Measurements from ENCODE around the gene RIPOR3. TPM values are rescaled to one million over a fixed set of nuclear protein-coding genes. Genes with fewer than 3 reads are reported as not detected.

Gene RIPOR3
- total RNA-seq = 10 to 100 TPM in 1 of 4 donors, 1 to 10 TPM in 3; 1.8 to 12.7 (median 4.9) TPM

- peak within 1 kb of the TSS; percentile 18 for H3K4me3 ChIP-seq (ENCODE audit: low read depth, poor library complexity, severe bottlenecking)
- 10 to 17% methylated on average over 39 to 42 of the region's 42 CpGs for WGBS, 2 donors
- intact Hi-C loops (cut with DNase I; ENCODE audit: low total_unique reads) = no loop called here
- DNase-seq (ENCODE audit: low spot score in 2 of 2) = peak; percentile 21 to 87
- TF ChIP-seq POLR2A (IDR thresholded peaks at IDR 0.05) (no peak), CTCF (IDR thresholded peaks at IDR 0.05) (no peak)
These were observed at the start of gene RIPOR3 for GRCh38 chr20:50690650-50691572. Gene RIPOR3, minus strand, starts transcription at chr20:50691542. Its CDS starts 414 bp downstream, at chr20:50691128.

GRCh38 chr20:50737352-50737751 lies 46.0 kb upstream of the RIPOR3 start:
- TF ChIP-seq POLR2A (IDR thresholded peaks at IDR 0.05) (no peak), CTCF (IDR thresholded peaks at IDR 0.05) (no peak)
- WGBS, 2 donors = 89 to 93% methylated on average over 4 of the region's 4 CpGs
- H3K4me3 ChIP-seq (ENCODE audit: low read depth, poor library complexity, severe bottlenecking) = no peak overlapping the region
- peak in 1 of 2 donors; percentile 5 for DNase-seq (ENCODE audit: low spot score in 2 of 2)
- intact Hi-C loops (cut with DNase I; ENCODE audit: low total_unique reads) = no loop called here

- no peak overlapping the region for H3K4me3 ChIP-seq (ENCODE audit: low read depth, poor library complexity, severe bottlenecking)
- intact Hi-C loops (cut with DNase I; ENCODE audit: low total_unique reads) = no loop called here
- TF ChIP-seq POLR2A (IDR thresholded peaks at IDR 0.05) (no peak), CTCF (IDR thresholded peaks at IDR 0.05) (no peak)
- no peak for DNase-seq (ENCODE audit: low spot score in 2 of 2)
These were observed 44.5 kb upstream of the RIPOR3 start for GRCh38 chr20:50735813-50736212.

GRCh38 chr20:50734730-50735679 lies 43.7 kb upstream of the RIPOR3 start:
- DNase-seq (ENCODE audit: low spot score in 2 of 2) = peak in 1 of 2 donors; percentile 9
- H3K4me3 ChIP-seq (ENCODE audit: low read depth, poor library complexity, severe bottlenecking) = no peak overlapping the region
- intact Hi-C loops (cut with DNase I; ENCODE audit: low total_unique reads) = no loop called here
- no peak for TF ChIP-seq POLR2A (IDR thresholded peaks at IDR 0.05)
- TF ChIP-seq CTCF (IDR thresholded peaks at IDR 0.05) = no peak
- WGBS, 2 donors = 95 to 96% methylated on average over 9 of the region's 9 CpGs

- WGBS, 2 donors = 67 to 71% methylated on average over 1 of the region's 1 CpG
- H3K4me3 ChIP-seq (ENCODE audit: low read depth, poor library complexity, severe bottlenecking) = no peak overlapping the region
- no peak for DNase-seq (ENCODE audit: low spot score in 2 of 2)
- intact Hi-C loops (cut with DNase I; ENCODE audit: low total_unique reads) = no loop called here
- TF ChIP-seq CTCF (IDR thresholded peaks at IDR 0.05) (no peak), POLR2A (IDR thresholded peaks at IDR 0.05) (no peak)
These were observed 42.5 kb upstream of the RIPOR3 start for GRCh38 chr20:50733644-50734349.

Measured in lower leg skin (tissue), 4 donors.